Measurements from ENCODE around the gene LCP2.

LCP2 gene

GRCh38 chr5:170225326-170226128 is 72.0 kb downstream of the LCP2 start:
- in situ Hi-C loops (cut with MboI; ENCODE audit: low pct_unique_long_range_greater_than_20kb, low sequenced_read_pairs, unreplicated experiment): loop anchor here (10.0 to 25.0 kb wide), 2 partner anchors 199 to 387 kb away; no protein-coding TSS in a partner anchor
- DNase-seq (ENCODE audit: low spot score): peak; percentile 71
- peak; percentile 86 for TF ChIP-seq CTCF (IDR thresholded peaks at IDR 0.05; ENCODE audit: extremely low read depth, insufficient read depth, missing control alignments)

- TF ChIP-seq CTCF (IDR thresholded peaks at IDR 0.05; ENCODE audit: extremely low read depth, insufficient read depth, missing control alignments): no peak
- no peak for DNase-seq (ENCODE audit: low spot score)
- in situ Hi-C loops (cut with MboI; ENCODE audit: low pct_unique_long_range_greater_than_20kb, low sequenced_read_pairs, unreplicated experiment): loop anchor here (10.0 kb wide), 1 partner anchor 201 kb away; no protein-coding TSS in a partner anchor
Measured at GRCh38 chr5:170223906-170224305, 73.7 kb downstream of the LCP2 start.

GRCh38 chr5:170223360-170223759 is 74.2 kb downstream of the LCP2 start:
- no peak for DNase-seq (ENCODE audit: low spot score)
- no peak for TF ChIP-seq CTCF (IDR thresholded peaks at IDR 0.05; ENCODE audit: extremely low read depth, insufficient read depth, missing control alignments)
- in situ Hi-C loops (cut with MboI; ENCODE audit: low pct_unique_long_range_greater_than_20kb, low sequenced_read_pairs, unreplicated experiment): loop anchor here (10.0 kb wide), 1 partner anchor 201 kb away; no protein-coding TSS in a partner anchor

- no peak for DNase-seq (ENCODE audit: low spot score)
- in situ Hi-C loops (cut with MboI; ENCODE audit: low pct_unique_long_range_greater_than_20kb, low sequenced_read_pairs, unreplicated experiment): loop anchor here (10.0 kb wide), 1 partner anchor 203 kb away; no protein-coding TSS in a partner anchor
- TF ChIP-seq CTCF (IDR thresholded peaks at IDR 0.05; ENCODE audit: extremely low read depth, insufficient read depth, missing control alignments): no peak
Measured at GRCh38 chr5:170221327-170221741, 76.2 kb downstream of the LCP2 start.

GRCh38 chr5:170220191-170220590 is 77.4 kb downstream of the LCP2 start:
- in situ Hi-C loops (cut with MboI; ENCODE audit: low pct_unique_long_range_greater_than_20kb, low sequenced_read_pairs, unreplicated experiment): loop anchor here (10.0 kb wide), 1 partner anchor 205 kb away; no protein-coding TSS in a partner anchor
- no peak for TF ChIP-seq CTCF (IDR thresholded peaks at IDR 0.05; ENCODE audit: extremely low read depth, insufficient read depth, missing control alignments)
- no peak for DNase-seq (ENCODE audit: low spot score)

- in situ Hi-C loops (cut with MboI; ENCODE audit: low pct_unique_long_range_greater_than_20kb, low sequenced_read_pairs, unreplicated experiment): loop anchor here (10.0 kb wide), 1 partner anchor 205 kb away; no protein-coding TSS in a partner anchor
- TF ChIP-seq CTCF (IDR thresholded peaks at IDR 0.05; ENCODE audit: extremely low read depth, insufficient read depth, missing control alignments): no peak
- DNase-seq (ENCODE audit: low spot score): no peak
Measured at GRCh38 chr5:170219615-170220014, 78.0 kb downstream of the LCP2 start.
